H1 (cell line): ENCODE measurements around the gene H1-8. TPM values are rescaled to one million over a fixed set of nuclear protein-coding genes. Genes with fewer than 3 reads are reported as not detected.

Experiments
- CTCF ChIA-PET: fragments of 300-600 bp; sonication (Branson Sonifier 250); formaldehyde crosslinking; loops from one replicate; lab custom pipeline; 2021; ENCODE audit not compliant: partially characterized antibody; lab: Charles Lee
- POLR2A ChIA-PET: fragments of 300-600 bp; sonication (Branson Sonifier 250); formaldehyde crosslinking; loops from one replicate; lab custom pipeline; 2021; ENCODE audit warnings: inconsistent platforms; ENCODE audit not compliant: partially characterized antibody; lab: Charles Lee
- DNase-seq, 2 experiments: peaks; one replicate each; pipeline versions ENCODE4 v3.0.0 to v3.0.0-alpha.2; 2010 to 2022; ENCODE audit warnings: low spot score in 2 of 2, low read depth in 1 of 2, mixed read lengths in 1 of 2
- FAIRE-seq: peaks from 2 replicates; lab custom pipeline; 2011; peaks lifted over from hg19 to GRCh38; lab: Jason Lieb, UNC
- H2AFZ ChIP-seq: 2 replicates; pipeline ENCODE4 v1.8.1; 2012; ENCODE audit warnings: low read length, inconsistent platforms
- H2AK5ac ChIP-seq: 2 replicates; pipeline ENCODE4 v1.6.1; 2013; ENCODE audit warnings: low read depth, low read length
- H2BK120ac ChIP-seq: replicated peaks from 2 replicates; pipeline ENCODE3; 2013; ENCODE audit warnings: low read depth, low read length, inconsistent platforms
- H2BK12ac ChIP-seq: 2 replicates; pipeline ENCODE4 v1.6.1; 2013; ENCODE audit warnings: low read depth, low read length
- H2BK15ac ChIP-seq: 2 replicates; pipeline ENCODE4 v1.6.1; 2013; ENCODE audit warnings: low read length
- H2BK20ac ChIP-seq: 2 replicates; pipeline ENCODE4 v1.6.1; 2013; ENCODE audit warnings: low read length
- H2BK5ac ChIP-seq: 2 replicates; pipeline ENCODE4 v1.6.1; 2013; ENCODE audit warnings: low read depth, low read length
- H3K14ac ChIP-seq: 2 replicates; pipeline ENCODE4 v1.6.1; 2013; ENCODE audit warnings: inconsistent platforms; ENCODE audit not compliant: insufficient read length
- H3K18ac ChIP-seq: 2 replicates; pipeline ENCODE4 v1.6.1; 2013; ENCODE audit warnings: low read length; ENCODE audit errors: extremely low read depth
- H3K23ac ChIP-seq: 2 replicates; pipeline ENCODE4 v1.6.1; 2013; ENCODE audit warnings: inconsistent platforms; ENCODE audit not compliant: insufficient read length
- H3K23me2 ChIP-seq: 2 replicates; pipeline ENCODE4 v1.6.1; 2013; ENCODE audit warnings: low read depth, low read length
- H3K27ac ChIP-seq: 2 replicates; pipeline ENCODE4 v1.6.1; 2011; ENCODE audit warnings: low read depth, low read length, inconsistent platforms
- H3K27me3 ChIP-seq, 4 experiments: replicated peaks in 1 of 4; 1 replicate in 1 of 4; 2 replicates in 3 of 4; pipeline versions ENCODE4 v1.6.1 to v1.8.1; 2011 to 2013; ENCODE audit warnings: low read length in 3 of 4, mild to moderate bottlenecking in 3 of 4, inconsistent platforms in 2 of 4, mixed read lengths in 2 of 4, moderate library complexity in 1 of 4; ENCODE audit not compliant: control insufficient read depth in 3 of 4, insufficient read depth in 3 of 4; ENCODE audit errors: extremely low read depth in 1 of 4
- H3K36me3 ChIP-seq, 4 experiments: 2 replicates each; pipeline versions ENCODE4 v1.6.1 to v1.8.1; 2011 to 2013; ENCODE audit warnings: mild to moderate bottlenecking in 4 of 4, low read length in 3 of 4, moderate library complexity in 2 of 4, control low read depth in 1 of 4, inconsistent platforms in 1 of 4; ENCODE audit not compliant: insufficient read depth in 4 of 4, control insufficient read depth in 2 of 4
- H3K4ac ChIP-seq: replicated peaks from 2 replicates; pipeline ENCODE3; 2013; ENCODE audit warnings: low read length, low read depth, mixed read lengths, inconsistent platforms; ENCODE audit not compliant: insufficient read length
- H3K4me1 ChIP-seq, 4 experiments: replicated peaks in 1 of 4; 1 replicate in 1 of 4; 2 replicates in 3 of 4; pipeline versions ENCODE4 v1.6.1 to v1.8.1; 2011 to 2013; ENCODE audit warnings: low read length in 3 of 4, inconsistent platforms in 2 of 4, mixed read lengths in 1 of 4; ENCODE audit not compliant: insufficient read depth in 4 of 4, control insufficient read depth in 3 of 4
- H3K4me2 ChIP-seq, 2 experiments: 2 replicates each; pipeline versions ENCODE4 v1.6.1 to v1.8.1; 2011 to 2013; ENCODE audit warnings: low read depth in 2 of 2, low read length in 2 of 2, control low read depth in 1 of 2, inconsistent platforms in 1 of 2, mild to moderate bottlenecking in 1 of 2; ENCODE audit not compliant: insufficient read depth in 1 of 2
- H3K4me3 ChIP-seq, 4 experiments: fragments of 200-600, 300-600 bp in 1 of 4; sonication (generic), shearing (Covaris generic), sonication (Bioruptor Twin) in 1 of 4; 2 replicates each; pipeline versions ENCODE4 v1.5.1 to v1.8.1; 2011 to 2016; ENCODE audit warnings: low read length in 4 of 4, low read depth in 3 of 4, control low read depth in 2 of 4, inconsistent platforms in 2 of 4, mild to moderate bottlenecking in 2 of 4, mixed read lengths in 1 of 4, moderate library complexity in 1 of 4; ENCODE audit not compliant: insufficient read depth in 2 of 4; ENCODE audit errors: extremely low read depth in 1 of 4
- H3K56ac ChIP-seq: replicated peaks from 2 replicates; pipeline ENCODE3; 2013; ENCODE audit warnings: low read depth, mild to moderate bottlenecking, mixed read lengths, low read length, inconsistent platforms; ENCODE audit not compliant: insufficient read length
- H3K79me1 ChIP-seq: 2 replicates; pipeline ENCODE4 v1.6.1; 2013; ENCODE audit warnings: low read depth, low read length, control low read depth
- H3K79me2 ChIP-seq, 2 experiments: 2 replicates each; pipeline versions ENCODE4 v1.6.1 to v1.8.1; 2012 to 2013; ENCODE audit warnings: low read length in 2 of 2, mild to moderate bottlenecking in 2 of 2, inconsistent platforms in 1 of 2; ENCODE audit not compliant: insufficient read depth in 2 of 2, control insufficient read depth in 1 of 2
- H3K9ac ChIP-seq, 4 experiments: replicated peaks in 1 of 4; 1 replicate in 1 of 4; 2 replicates in 3 of 4; pipeline versions ENCODE4 v1.6.1 to v1.8.1; 2011 to 2013; ENCODE audit warnings: low read depth in 3 of 4, low read length in 3 of 4, control low read depth in 2 of 4, mild to moderate bottlenecking in 2 of 4, moderate library complexity in 2 of 4, inconsistent platforms in 1 of 4; ENCODE audit errors: extremely low read depth in 1 of 4
- H3K9me3 ChIP-seq, 2 experiments: 2 replicates each; pipeline versions ENCODE4 v1.6.1 to v1.8.1; 2012 to 2013; ENCODE audit warnings: mild to moderate bottlenecking in 2 of 2, moderate library complexity in 2 of 2, control low read depth in 1 of 2, inconsistent platforms in 1 of 2, low read depth in 1 of 2, low read length in 1 of 2, mixed read lengths in 1 of 2; ENCODE audit not compliant: insufficient read depth in 2 of 2
- H4K20me1 ChIP-seq, 2 experiments: replicated peaks in 1 of 2; 2 replicates each; pipeline versions ENCODE3 to v1.8.1; 2011 to 2013; ENCODE audit warnings: inconsistent platforms in 2 of 2, low read length in 2 of 2, mild to moderate bottlenecking in 1 of 2; ENCODE audit not compliant: insufficient read depth in 2 of 2, control insufficient read depth in 1 of 2
- H4K5ac ChIP-seq: 2 replicates; pipeline ENCODE4 v1.6.1; 2013; ENCODE audit warnings: low read length, low read depth, mixed read lengths, inconsistent platforms; ENCODE audit not compliant: insufficient read length
- H4K8ac ChIP-seq: 2 replicates; pipeline ENCODE4 v1.8.0; 2013; ENCODE audit warnings: mild to moderate bottlenecking, moderate library complexity, low read length, inconsistent platforms; ENCODE audit not compliant: insufficient read depth; ENCODE audit errors: extremely low read depth
- H4K91ac ChIP-seq: replicated peaks from 2 replicates; pipeline ENCODE3; 2013; ENCODE audit warnings: low read length, mixed read lengths, inconsistent platforms; ENCODE audit not compliant: insufficient read length
- ATF3 ChIP-seq: IDR thresholded peaks from 2 replicates; pipeline ENCODE4 v1.6.1; 2011; ENCODE audit warnings: low read depth, mild to moderate bottlenecking, low read length; ENCODE audit not compliant: insufficient read depth
- CHD1 ChIP-seq: IDR thresholded peaks from 2 replicates; pipeline ENCODE4 v1.6.1; 2012; ENCODE audit warnings: low read depth, low read length, improper control_type of control experiment
- NRF1 ChIP-seq: IDR thresholded peaks from 2 replicates; pipeline ENCODE4 v1.6.1; 2011; ENCODE audit warnings: mild to moderate bottlenecking, low read depth, low read length, improper control_type of control experiment
- SIN3A ChIP-seq, 2 experiments: IDR thresholded peaks in 1 of 2; conservative IDR thresholded peaks in 1 of 2; 2 replicates each; pipeline ENCODE4 v1.6.1; 2011 to 2012; ENCODE audit warnings: low read length in 2 of 2, improper control_type of control experiment in 1 of 2, low read depth in 1 of 2, mild to moderate bottlenecking in 1 of 2
- SIRT6 ChIP-seq: IDR thresholded peaks from one replicate; pipeline ENCODE4 v1.7.1; 2012; ENCODE audit warnings: low read length, inconsistent platforms
- SP2 ChIP-seq: IDR thresholded peaks from 2 replicates; pipeline ENCODE4 v1.6.1; 2012; ENCODE audit warnings: mild to moderate bottlenecking, low read length, inconsistent platforms
- SP4 ChIP-seq: IDR thresholded peaks from 2 replicates; pipeline ENCODE4 v1.6.1; 2012; ENCODE audit warnings: low read length, inconsistent platforms
- WGBS, 2 experiments: shearing (Covaris generic) in 1 of 2; methylation state at CpG; one replicate each; pipeline versions ENCODE4 v1.1.6 to v1.1.7; 2013 to 2015; ENCODE audit warnings: low lambda C conversion rate in 2 of 2, mixed read lengths in 2 of 2, inconsistent platforms in 1 of 2, low coverage in 1 of 2, missing lambda C conversion rate in 1 of 2; ENCODE audit not compliant: insufficient replicate concordance in 2 of 2, insufficient coverage in 1 of 2, insufficient read length in 1 of 2; ENCODE audit errors: extremely low coverage in 1 of 2, missing lambda C conversion rate in 1 of 2; 5-methylcytosine and 5-hydroxymethylcytosine counted together
- polyA plus RNA-seq, 7 experiments: library from polyadenylated mRNA; depleted of rRNA in 3 of 7; stranded (reverse) in 5 of 7; unstranded in 2 of 7; fragments of >200 nt in 5 of 7; fragments of 200-250 nt in 2 of 7; gene quantifications; 1 replicate in 5 of 7; 2 replicates in 1 of 7; 4 replicates in 1 of 7; pipeline versions ENCODE4 v1.2.1 to v1.2.3, GENCODE V29; 2011 to 2013; ENCODE audit warnings: missing spikeins in 2 of 7, mixed read lengths in 2 of 7
- total RNA-seq: library from RNA; stranded (reverse); fragmentation: NEBNext Ultra II Directional; extraction: Animal tissue kit (Norgen Biotek cat#: 25700); gene quantifications from 2 replicates; pipeline ENCODE4 v1.2.1, GENCODE V29; 2021

Gene H1-8
- total and polyA plus RNA-seq, 2 of the 8 experiments (the other 6 are each of a cell fraction or from before 2014, with no cell fraction given) = not detected

DNA sequence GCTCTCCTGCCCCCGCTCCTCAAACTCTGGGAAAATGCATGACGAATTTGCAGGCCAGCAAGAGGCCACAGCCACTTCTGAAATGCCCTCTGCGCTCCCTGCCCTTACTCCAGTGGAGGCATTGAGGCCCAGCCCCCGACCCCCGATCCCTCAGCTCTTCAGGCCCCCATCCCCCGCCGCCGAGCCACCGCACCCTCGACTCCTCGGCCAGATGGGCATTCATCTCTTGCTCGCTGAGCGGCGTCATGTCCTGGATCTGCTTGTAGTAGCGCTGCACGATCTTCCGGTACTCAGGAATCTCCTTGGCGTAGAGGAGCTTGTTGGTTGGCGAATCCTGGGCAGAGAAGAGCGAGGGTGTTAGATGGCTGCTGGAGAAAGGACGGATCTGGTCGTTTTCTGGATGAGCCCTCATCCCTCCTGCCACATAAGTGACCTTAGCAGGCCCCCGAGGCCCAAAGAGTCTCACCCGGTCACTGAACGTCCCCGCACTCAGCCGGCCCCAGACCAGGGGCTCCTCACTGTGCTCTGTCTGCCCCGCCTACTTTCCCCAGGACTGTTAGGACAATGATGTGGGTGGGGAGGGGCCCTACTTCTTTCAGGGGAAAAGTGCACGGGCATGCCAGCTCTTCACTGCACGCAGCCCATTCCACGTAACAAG is 14.0 kb downstream of the H1-8 start:
- H2BK12ac ChIP-seq = peak overlapping the region; percentile 87; the same call in 1 of the 2 replicates
- H4K8ac ChIP-seq = peak overlapping the region; percentile 65; the same call in 1 of the 2 replicates
- WGBS, 2 experiments = 91% methylated on average over 26 of the region's 31 CpGs; no CpG with 5 or more reads in 1 of the 2 experiments
- H3K23ac ChIP-seq = no peak overlapping the region
- no peak overlapping the region for H3K4ac ChIP-seq
- 0 out of 2 replicates have a peak overlapping the region, but pooled peaks have one; percentile 86 for H2BK20ac ChIP-seq
- no peak overlapping the region for H2BK5ac ChIP-seq
- no peak overlapping the region for H3K4me3 ChIP-seq
- no peak overlapping the region for H4K91ac ChIP-seq
- no peak overlapping the region for H3K56ac ChIP-seq
- POLR2A ChIA-PET = interaction anchor here (0.8 to 1.2 kb wide), 2 partner anchors 46 to 109 kb away, joined by 3 read pairs; no protein-coding TSS in a partner anchor
- H3K9ac ChIP-seq = no peak overlapping the region
- H3K27ac ChIP-seq = no peak overlapping the region
- H3K4me1 ChIP-seq = peaks cover 3 to 22% (median 11%) of the 10 kb centered on the region in 4 experiments
- no peak for DNase-seq
- H3K14ac ChIP-seq = no peak overlapping the region
- no peak overlapping the region for H4K5ac ChIP-seq
- 0 out of 2 replicates have a peak overlapping the region, but pooled peaks have one; percentile 95 for H2BK15ac ChIP-seq
- no peak overlapping the region for H3K4me2 ChIP-seq
- H3K23me2 ChIP-seq = no peaks in the 10 kb centered on the region
- H3K9me3 ChIP-seq = no peaks in the 10 kb centered on the region
- no peak for TF ChIP-seq NRF1
- no peak for TF ChIP-seq SIRT6
- no peak for TF ChIP-seq SP2
- TF ChIP-seq SIN3A (conservative IDR thresholded peaks at IDR 0.05 in 1 of 2, IDR thresholded peaks at IDR 0.05 in 1 of 2; ENCODE audit: low read depth in 1 of 2, low read length in 2 of 2) = no peak
- no peak for TF ChIP-seq SP4
- no peak for TF ChIP-seq ATF3
- TF ChIP-seq CHD1 = no peak
- TF ChIP-seq, all 59 proteins: peak for 0
- Histone ChIP-seq H3K36me3 (no peaks in the 10 kb centered on the region; a peak in 1 of 8 replicates), H3K79me2 (no peaks in the 10 kb centered on the region), H2AK5ac (no peak overlapping the region), H3K79me1 (no peaks in the 10 kb centered on the region), H3K18ac (no peak overlapping the region; the same call in 1 of the 2 replicates), H3K27me3 (no peaks in the 10 kb centered on the region; a peak in 1 of 7 replicates), H2AFZ (no peak overlapping the region), H2BK120ac (no peak overlapping the region), H4K20me1 (peaks cover 0 to 1% of the 10 kb centered on the region in 2 experiments)
- no peak for FAIRE-seq
- CTCF ChIA-PET = interaction anchor here (0.6 to 11.3 kb wide), 5 partner anchors 9 to 120 kb away, joined by 4 to 93 read pairs (median 10); no protein-coding TSS in a partner anchor
